GM10248 (cell line): ENCODE measurements around the gene RASD2.

Source experiments
- CTCF ChIA-PET: fragments of 300-600 bp; sonication (Branson Sonifier 250); formaldehyde crosslinking; extraction: SDS; loops from one replicate; lab custom pipeline; 2021; ENCODE audit warnings: antibody characterized with exemption; lab: Yijun Ruan, JAX
- POLR2A ChIA-PET: fragments of 350-650 bp; sonication (Branson Sonifier 250); formaldehyde crosslinking; extraction: SDS; loops from one replicate; lab custom pipeline; 2020; ENCODE audit warnings: antibody characterized with exemption; lab: Yijun Ruan, JAX
- DNase-seq: peaks from one replicate; pipeline ENCODE4 v3.0.0; 2012; ENCODE audit errors: extremely low spot score
- CTCF ChIP-seq: IDR thresholded peaks from 2 replicates; pipeline ENCODE4 v1.5.1; 2012; ENCODE audit warnings: mild to moderate bottlenecking, low read depth; ENCODE audit errors: extremely low read depth, missing control alignments, control extremely low read depth

RASD2 gene

GRCh38 chr22:35551549-35552177 lies 11.0 kb downstream of the RASD2 start:
- DNase-seq: no peak
- TF ChIP-seq CTCF: no peak
- ChIA-PET POLR2A (no interaction called here), CTCF (no interaction called here)

GRCh38 chr22:35552196-35552842 lies 11.7 kb downstream of the RASD2 start:
- peak; percentile 85 for DNase-seq
- CTCF ChIA-PET: interaction anchor here (1.5 to 1.9 kb wide), 3 partner anchors 11 to 201 kb away, joined by 5 read pairs; partner anchors contain the start of gene RASD2
- TF ChIP-seq CTCF: no peak
- POLR2A ChIA-PET: no interaction called here

GRCh38 chr22:35552846-35553245 lies 12.2 kb downstream of the RASD2 start:
- no peak for DNase-seq
- no peak for TF ChIP-seq CTCF
- POLR2A ChIA-PET: no interaction called here
- CTCF ChIA-PET: interaction anchor here (1.5 to 1.9 kb wide), 3 partner anchors 12 to 202 kb away, joined by 5 read pairs; partner anchors contain the start of gene RASD2

DNA sequence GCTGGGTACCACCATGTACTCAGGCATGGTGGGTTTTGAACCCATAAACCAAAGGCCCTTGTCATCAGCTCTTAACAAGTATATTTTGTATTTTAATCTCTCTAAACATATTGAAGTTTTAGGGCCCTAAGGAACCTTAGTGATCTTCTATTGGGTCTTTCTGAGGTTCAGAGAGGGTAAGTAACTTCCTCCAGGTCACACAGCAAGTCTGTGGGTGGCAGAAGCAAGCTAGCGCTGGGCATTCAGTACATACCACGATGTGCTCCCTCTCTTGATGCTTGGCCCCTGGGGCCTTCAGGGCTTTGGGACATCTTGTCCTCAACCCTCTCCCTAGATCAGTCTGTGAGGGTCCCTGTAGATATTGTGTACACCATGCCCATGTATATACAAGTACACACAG lies 12.7 kb downstream of the RASD2 start:
- no peak for TF ChIP-seq CTCF
- no peak for DNase-seq
- ChIA-PET POLR2A (no interaction called here), CTCF (interaction anchor here (1.1 to 1.9 kb wide), 4 partner anchors 10 to 202 kb away, joined by 3 to 5 read pairs (median 5); partner anchors contain the start of gene RASD2)

DNA sequence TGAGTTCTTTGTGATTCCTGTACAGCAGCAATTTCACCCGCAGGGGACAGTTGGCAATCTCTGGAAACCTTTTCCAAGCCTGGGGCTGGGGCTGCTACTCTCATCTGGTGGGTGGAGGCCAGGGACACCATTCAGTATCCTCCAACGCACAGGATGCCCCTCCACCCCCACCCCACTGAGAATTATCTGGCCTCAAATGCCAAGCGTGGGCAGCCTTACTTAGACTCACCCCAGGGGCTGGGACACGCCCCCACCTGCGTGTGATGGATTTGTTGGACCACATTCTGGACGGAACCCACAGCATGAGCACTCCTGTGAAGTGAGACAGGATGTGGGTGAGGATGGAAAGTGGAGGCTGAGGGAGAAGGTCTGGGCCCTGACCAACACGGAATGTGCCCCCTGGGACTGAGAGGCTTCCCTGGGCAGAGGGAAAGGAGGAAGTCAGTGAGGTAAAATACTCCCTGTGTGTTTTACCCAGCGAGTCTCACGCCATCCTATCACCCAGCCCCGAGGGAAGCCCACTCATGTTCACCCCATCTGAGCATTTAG lies 13.7 kb downstream of the RASD2 start:
- TF ChIP-seq CTCF: no peak
- POLR2A ChIA-PET: no interaction called here
- CTCF ChIA-PET: interaction anchor here (1.1 kb wide), 1 partner anchor 9 kb away, joined by 3 read pairs; no protein-coding TSS in a partner anchor
- DNase-seq: no peak

DNA sequence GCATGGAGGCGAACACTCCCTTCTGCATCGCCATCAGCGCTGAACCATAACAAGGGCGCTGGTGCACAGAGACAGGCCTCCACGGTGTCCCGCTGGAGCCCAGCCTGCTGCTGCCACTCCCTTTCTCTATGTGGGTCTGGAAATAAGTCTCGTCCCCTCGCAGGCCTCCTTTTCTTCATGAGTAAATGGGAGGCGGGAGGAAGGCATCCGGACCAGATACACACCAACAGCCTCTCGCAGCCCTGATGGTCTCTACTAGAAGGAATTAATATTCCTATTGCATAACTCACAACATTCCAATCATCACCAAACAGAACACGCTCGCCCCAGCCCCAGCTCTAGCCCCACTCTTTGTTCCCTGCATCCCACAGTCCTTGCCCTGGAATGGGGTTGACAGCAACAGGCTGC lies 14.9 kb downstream of the RASD2 start:
- ChIA-PET POLR2A (no interaction called here), CTCF (no interaction called here)
- no peak for TF ChIP-seq CTCF
- no peak for DNase-seq
